GM18909 (cell line): ENCODE results near the gene RNF26.

Source experiments
- ATAC-seq: cut with Tn5 transposase; IDR thresholded peaks from one replicate; pipeline ENCODE4 v1.9.1; 2021; ENCODE audit warnings: mild to moderate bottlenecking; ENCODE audit not compliant: unreplicated experiment, poor library complexity

The RNF26 gene

DNA sequence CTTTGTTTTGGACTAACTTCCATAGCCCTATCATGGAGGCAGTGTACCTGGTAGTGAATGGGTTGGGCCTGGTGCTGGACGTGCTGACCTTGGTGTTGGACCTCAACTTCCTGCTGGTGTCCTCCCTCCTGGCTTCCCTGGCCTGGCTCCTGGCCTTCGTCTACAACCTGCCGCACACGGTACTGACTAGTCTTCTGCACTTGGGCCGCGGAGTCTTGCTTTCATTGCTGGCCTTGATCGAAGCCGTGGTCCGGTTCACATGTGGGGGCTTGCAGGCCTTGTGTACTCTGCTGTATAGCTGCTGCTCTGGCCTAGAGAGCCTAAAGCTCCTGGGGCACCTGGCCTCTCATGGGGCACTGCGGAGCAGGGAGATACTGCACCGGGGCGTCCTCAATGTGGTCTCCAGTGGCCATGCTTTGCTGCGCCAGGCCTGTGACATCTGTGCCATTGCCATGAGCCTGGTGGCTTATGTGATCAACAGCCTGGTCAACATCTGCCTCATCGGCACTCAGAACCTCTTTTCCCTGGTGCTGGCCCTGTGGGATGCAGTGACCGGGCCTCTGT, 846 bp downstream of the RNF26 start:
- no peak for ATAC-seq

DNA sequence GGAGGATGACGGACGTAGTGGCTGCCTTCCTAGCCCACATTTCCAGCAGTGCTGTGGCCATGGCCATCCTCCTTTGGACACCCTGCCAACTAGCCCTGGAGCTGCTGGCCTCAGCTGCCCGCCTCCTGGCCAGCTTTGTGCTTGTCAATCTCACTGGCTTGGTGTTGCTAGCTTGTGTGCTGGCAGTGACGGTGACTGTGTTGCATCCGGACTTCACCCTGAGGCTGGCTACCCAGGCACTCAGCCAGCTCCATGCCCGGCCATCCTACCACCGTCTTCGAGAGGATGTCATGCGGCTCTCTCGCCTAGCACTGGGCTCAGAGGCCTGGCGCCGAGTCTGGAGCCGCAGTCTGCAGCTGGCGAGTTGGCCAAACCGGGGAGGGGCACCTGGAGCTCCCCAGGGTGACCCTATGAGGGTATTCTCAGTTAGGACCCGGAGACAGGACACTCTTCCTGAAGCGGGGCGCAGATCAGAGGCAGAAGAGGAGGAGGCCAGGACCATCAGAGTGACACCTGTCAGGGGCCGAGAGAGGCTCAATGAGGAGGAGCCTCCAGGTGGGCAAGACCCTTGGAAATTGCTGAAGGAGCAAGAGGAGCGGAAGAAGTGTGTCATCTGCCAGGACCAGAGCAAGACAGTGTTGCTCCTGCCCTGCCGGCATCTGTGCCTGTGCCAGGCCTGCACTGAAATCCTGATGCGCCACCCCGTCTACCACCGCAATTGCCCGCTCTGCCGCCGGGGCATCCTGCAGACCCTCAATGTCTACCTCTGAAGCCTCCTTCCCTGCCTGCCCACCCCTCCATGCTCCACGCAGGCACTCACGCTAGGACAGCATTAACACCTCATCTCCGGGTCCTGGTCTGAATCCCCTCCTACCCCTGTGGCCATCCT, 1.6 kb downstream of the RNF26 start:
- ATAC-seq: no peak

DNA sequence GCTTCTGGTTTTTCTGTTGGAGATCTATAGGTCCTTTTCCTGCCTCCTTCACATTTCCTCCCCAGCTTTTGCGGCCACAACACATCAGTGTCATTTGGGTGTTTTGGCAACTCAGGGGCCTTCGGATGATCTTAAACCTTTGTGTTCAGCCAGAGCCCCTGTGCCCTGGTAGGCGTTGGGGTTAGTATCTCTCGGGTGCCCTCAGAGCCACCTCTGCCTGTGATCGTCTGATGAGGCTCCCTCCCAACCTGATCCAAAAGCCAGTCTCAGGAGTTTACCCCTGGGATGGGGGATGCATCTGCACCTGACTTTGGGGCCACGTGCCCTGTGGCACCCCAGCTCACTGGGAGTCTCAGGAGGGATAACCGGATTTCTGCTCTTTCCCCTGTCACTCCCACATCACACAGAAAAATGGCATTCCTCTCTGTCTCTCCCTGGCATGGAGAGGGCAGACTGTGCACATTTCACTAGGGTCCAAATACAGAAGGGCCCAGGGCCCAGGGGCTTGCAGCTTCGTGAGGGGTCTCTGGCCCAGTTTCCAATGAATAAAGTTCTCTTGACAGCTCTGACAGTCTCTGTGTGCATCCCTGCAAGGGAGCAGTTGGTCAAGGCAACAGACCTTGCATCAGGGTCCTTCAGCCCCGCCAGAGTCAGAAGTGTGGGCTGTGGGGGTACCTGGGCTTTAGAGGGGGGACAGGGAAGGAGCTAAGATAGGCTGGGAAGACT, 2.6 kb downstream of the RNF26 start:
- no peak for ATAC-seq

DNA sequence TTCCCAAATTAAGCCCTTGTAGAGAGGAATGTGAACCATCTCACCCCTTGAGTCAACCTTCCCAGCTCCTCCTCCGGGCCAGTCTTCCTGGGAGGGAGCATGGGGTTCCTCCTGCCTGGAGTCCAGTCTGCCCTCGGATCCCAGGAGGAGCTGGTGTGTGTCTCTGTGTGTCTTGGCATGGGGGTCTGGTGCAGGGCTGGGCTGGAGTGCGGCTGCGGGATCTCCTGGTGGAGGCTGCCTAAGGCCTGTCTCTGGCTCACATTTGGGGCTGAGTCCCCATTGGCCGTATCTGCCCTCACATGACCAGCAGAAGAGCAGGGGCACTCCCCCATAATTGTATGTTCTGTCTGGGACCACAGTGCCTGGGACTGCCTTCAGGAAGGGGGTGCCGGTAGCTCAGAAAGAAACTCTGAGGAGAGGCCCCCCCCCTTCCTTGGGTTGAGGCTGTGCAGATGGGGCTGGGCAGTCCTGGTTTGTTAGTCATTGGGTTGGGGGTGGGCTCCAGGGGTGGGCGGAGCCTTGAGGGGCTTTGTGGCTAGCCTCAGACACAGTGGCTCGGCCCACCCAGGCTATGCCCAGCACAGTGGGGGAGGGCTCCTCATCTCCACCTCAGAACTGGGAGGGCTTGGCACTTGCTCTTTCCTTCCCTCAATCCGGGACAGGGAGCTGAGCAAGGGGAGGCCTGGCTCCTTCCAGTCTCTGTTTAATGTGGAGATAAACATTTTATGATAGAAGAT, 3.4 kb downstream of the RNF26 start:
- no peak for ATAC-seq

DNA sequence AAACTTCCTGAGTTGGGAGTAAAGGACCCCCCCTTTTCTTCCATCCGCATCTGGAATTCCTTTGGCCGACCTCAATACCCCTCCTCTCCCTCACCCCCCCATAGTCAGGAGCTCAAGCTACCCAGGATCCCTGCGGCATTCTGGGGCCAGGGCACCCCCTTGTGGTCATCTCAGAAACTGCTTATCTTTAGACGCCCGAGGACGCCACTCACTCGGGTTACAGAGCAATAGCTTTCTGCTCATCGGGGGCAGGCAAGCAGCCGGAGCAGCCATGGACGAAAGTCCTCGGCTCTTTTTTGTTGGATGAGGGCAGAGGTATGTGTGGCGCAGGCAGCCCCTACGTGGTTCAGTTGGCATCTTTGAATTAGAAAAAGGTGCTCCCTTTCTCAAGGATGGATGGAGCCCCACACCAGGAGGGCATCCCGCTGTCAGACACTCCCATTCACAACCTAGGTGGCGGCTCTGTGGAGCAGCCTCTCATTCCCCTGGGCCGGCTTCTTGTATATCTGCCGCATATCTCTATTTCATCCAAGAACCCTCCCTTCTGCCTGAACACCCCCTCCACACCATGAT, 4.1 kb downstream of the RNF26 start:
- no peak for ATAC-seq

DNA sequence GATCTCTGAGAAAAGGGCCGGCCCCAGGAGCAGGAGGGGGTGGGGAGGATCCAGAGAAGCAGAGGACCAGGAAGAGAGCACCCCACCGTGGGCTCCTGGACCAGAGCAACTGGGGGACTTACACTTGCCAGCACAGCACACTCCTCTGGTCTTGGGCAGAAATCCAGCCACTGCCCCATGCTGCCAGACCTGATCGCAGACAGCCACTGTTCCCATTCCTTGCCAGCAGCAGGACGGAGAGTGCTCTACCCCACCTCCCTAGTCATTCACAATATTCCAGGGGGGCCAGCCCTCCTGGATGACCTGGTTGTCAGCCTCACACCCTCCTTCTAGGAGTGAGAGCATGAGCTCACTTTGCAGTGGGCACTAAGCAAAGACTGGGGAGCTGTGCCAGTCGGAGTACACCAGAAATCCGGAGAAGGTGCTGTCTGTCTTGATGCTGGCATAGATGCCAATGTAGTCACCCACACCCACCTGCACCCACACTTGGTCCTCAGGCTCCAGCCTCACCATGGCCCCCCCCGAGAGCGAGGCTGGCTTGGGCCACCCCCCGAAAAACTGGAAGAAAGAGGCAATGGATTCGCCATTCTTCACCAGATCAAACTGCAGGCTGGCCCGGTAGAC, 4.8 kb downstream of the RNF26 start:
- no peak for ATAC-seq

DNA sequence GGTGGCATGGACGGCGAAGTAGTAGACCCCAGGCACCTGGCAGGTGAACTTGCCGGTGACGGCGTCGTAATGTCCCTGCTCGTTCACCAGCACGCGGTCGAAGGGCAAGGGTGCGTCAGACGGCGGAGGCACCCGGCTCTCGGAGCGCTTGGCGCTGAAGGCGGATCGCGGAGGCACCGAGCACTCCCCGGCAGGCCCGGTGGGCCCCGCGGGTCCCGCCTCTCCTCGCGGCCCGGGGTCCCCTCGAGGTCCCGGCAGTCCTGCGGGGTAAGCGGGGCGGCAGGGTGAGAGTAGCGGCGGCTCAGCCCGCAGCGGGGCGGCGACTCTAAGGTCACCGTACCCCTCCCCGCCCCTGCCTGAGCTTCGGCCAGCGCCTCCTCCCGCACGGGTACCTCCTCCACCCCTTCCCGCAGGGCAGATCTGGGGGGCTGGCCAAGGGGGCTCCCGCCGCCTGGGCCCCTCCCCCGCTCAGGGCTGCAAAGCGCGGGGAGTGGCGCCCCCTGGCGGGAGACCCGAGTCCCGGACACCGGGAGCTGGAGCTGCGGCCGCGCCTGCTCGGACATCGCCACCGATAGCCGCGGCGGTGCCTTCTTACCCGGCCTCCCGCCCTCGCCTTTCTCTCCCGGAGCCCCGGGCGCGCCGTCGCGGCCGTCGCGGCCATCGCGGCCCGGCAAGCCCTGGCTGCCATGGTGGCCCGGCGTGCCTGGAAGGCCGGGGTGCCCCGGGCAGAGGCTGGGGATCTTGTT, 5.4 kb downstream of the RNF26 start:
- no peak for ATAC-seq

DNA sequence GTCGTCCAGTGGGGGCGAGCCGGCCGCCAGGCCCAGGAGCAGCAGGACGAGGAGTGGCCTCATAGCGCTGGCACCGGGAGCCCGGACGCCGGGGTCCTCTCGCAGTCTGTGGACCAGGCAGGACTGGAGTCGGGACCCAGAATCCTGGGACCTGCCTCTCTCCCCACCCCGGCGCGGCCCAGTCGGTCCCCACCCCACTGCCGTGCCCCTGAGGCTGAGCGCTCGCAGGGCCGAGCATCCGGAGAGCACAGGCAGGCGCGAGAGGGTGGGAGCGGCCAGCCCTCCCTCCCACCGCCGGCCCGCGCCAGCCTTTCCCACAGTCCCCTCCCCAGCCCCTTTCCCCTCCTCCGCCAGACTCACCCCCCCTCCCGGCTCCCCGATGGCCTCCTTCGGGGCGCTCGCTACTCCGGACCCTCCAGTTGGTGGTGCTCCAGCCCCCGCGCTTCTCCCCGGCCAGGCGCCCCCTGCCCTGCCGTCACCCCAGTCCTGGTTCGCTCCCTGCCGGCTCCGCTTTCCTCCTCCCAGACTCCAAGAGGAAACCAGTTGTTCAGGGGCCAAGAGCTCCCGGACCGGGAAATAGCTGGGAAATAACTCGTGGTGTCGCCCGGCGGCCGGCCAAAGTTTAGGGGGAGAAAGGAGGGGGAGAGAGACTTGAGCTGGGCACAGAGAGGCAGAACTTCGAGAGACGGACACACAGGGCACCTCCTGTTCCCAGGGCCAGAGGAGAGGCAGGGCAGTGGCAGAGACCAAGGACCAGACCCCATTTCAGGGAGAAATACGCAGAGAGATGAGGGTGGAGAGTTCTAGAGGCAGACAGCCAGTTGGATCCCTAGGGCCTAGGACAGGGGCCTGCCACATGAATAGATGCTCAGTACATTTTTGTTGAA, 6.3 kb downstream of the RNF26 start, which contains the start of gene C1QTNF5:
Gene C1QTNF5, minus strand, starts transcription at position 549 of the 887 bp plus-strand sequence. Its CDS starts 486 bp downstream, at position 63.
- no peak for ATAC-seq

DNA sequence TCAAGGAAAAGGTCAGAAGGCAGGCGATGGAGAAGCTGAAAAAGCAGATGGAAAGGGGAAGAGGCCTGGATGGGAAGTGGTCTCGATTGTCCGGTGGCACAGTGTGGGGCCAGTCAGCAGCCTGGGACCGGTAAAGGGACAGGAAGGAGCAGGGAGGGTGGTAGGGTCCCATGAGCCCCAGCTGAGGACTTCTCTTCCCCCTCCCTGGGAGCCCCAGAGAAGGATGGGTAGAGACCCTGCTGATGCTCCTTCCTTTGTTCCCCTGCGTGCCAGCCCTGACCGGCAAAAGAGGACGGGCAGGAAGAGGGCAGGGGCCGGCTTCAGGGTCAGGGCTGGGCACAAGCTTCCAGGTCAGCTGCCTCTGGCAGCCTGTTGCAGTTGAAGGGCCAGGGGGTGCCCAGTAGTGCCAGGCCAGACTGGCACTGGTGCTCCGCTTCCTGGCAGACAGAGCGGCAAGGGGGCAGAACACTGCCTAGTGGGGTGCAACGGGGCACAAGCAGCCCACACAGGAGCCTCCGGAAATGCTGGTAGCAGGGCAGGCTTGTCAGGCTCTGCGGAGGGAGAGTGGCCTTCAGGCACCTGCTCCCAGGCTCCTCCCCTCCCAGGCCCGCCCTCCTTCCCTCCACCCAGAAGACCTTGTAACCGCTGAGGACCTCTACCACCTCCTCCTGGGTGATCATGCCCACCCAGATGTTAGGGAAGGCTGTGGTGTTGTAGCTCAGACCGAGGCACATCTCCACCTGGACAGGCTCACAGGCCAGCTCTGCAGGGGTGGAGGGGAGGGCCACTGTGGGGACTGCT, 7.1 kb downstream of the RNF26 start:
- no peak for ATAC-seq

DNA sequence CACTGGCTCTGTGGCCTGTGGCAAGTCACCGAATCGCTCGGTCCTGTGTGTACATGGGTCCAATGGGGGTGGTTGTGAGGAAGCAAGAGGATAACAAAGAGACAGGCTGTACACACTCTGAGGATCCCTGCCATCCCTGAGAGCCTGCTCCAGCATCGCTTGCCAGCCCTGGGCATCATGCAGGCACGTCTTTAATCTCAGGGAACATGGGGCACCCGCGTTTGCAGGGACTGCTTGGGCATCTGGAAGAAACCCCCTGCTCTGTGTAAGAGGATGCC, 7.6 kb downstream of the RNF26 start:
- no peak for ATAC-seq

DNA sequence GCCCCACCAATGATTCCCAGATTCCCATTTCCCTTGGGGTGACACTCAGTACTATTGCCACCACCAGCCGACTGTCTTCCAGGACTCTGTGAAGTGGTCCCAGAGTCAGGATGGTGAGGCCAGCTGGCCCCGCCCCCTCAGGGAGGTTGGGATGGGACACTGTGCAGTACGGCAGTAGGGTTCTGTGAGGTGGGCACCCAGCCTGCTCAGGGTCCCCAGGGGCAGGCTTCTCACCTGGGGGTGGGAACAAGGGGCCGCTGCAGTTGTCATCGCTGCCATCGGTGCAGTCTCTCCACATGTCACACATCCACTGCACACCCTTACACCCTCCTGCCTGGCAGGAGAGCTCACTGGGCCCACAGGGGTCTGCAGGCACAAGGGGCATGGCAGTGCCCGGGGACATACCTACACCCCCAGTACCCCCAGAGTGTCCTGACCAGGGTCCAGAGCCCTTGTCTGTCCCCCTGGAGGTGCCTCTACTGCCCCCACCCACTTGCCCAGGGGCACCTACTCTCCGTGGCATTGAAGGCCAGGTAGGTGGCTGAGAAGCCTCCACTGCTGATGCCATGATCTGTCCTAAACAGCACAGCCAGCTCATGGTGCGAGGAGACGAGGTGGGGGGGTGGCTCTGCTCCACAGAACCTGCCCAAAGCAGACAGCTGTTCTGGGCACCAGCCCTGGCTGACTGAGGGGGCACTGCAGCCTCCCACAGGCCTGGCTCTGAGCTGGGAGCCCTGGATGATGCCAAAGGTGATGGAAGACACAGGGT, 8.2 kb downstream of the RNF26 start:
- no peak for ATAC-seq

DNA sequence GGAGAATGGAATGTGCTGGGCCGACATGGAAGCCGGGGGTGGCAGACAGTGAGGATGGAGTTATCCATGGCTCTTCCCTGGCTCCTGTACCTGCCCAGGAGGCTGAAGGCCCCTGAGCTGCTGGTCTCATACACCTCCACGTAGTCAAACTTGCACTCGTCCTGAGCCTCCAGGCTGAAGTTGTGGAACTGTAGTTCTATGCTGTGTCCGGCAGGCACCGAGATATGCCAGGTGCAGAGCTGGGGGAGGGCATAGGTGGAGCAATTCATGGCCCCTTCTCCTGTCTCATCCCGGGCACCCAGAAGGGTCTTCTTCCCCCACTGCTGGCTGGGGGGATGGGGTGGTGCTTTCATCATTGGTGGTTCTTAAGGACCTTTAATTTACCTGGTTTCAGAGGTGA, 9.4 kb downstream of the RNF26 start:
- ATAC-seq: no peak

DNA sequence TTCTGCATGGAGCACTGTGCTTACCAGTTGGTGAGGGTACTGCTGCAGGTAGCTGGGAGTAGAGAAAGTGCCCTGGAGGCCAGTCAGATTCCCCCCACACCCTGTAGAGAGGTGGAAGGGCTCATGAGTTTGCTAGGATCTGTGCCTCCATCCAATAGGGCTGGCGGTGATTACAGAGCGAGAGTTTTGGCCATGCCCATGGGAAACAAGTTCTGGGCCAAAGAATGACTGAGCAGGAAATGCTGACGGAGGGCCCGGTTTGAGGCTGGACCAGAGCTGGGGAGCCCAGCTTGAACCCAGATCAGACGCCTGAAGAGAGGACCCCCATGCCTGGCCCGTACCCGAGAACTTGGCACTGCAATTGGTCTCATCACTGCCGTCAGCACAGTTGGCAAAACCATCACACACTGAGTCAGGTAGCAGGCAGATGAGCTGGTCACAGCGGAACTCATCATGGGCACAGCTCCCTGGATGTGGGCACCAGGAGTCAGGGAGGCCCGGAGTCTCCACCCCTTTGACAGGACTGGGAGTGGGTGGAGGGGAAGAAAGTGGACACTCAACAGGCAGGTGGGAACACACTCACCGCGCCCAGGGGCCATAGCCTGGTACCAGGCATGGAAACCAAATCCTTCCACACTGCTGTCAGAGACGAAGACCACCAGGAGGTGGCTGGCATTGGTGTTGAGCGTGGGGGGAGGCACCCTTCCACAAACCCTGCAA, 10.1 kb downstream of the RNF26 start:
- ATAC-seq: no peak

DNA sequence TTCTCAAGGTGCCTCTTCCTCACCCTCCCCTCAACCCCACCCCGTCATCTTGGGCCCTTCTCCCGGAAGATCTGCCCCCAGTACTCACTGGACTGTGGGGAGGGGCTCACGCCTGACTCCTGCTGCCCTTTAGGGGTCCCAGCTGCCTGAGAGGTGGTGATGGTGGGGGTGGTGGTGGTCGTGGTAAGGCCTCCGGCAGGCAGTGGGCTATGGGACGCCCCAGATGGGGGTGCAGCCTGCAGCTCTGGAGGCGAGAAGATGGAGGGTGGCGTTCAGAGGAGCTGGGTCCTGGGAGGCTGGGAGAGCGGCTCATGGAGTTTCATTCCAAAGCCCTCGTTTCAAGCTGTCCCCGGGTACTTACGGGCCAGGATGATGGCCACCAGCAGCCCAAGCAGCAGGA, 11.4 kb downstream of the RNF26 start:
- no peak for ATAC-seq

DNA sequence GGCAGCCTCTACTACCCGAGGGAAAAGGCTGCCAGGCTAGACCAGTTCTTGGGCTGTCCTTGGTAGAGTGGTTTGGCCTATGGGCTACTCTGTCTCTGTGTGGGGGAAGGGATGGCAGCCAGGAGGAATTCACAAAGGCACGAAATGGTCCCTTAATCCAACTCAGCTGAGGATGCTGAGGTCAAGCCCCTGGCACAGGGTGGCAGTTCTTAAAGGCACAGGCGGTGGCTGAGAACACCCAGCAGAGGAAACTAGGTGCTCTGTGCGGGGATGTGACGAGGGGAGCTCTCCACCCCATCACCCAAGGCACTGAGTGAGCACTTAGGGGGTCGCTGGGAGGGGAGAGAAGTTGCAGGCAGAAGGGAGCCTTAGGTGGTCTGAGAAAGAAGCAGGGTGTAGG, 12.3 kb downstream of the RNF26 start, which contains the start of gene MFRP:
Gene MFRP, minus strand, starts transcription at position 101 of the 400 bp plus-strand sequence. CDS start 192 bp downstream, outside the sequence.
- no peak for ATAC-seq

DNA sequence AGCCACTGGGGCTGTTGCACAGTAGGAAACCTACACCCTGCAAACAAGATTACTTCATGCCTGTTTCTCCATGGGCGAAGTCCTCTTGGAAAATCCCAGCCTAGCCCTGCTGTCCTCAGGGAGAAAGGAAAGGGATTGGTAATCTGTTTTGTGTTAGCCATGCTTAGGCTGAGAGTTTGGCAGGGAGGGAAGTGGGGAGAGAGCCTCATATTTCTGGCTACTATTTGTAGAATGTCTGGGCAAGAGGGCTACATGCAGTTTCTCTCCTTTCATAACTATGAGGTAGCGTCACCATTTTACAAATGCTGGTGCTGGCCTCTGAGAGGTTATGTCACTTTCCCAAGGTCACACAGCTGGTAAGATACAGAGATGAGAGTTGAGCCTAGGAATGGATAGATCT, 12.9 kb downstream of the RNF26 start:
- no peak for ATAC-seq
